Endothelial cell of umbilical vein (primary cell): ENCODE results near the gene ALKBH8.
"Not testable (repeated sequence)": the region's sequence is repeated elsewhere in the genome, so short reads cannot be mapped to it uniquely, and the experiment has no call there.

Experiments used
- EZH2 ChIP-seq: IDR thresholded peaks from 2 replicates; pipeline ENCODE4 v1.6.1; 2012; ENCODE audit warnings: borderline replicate concordance, low read depth, mild to moderate bottlenecking, moderate library complexity, low read length, inconsistent platforms; ENCODE audit not compliant: severe bottlenecking
- POLR2A ChIP-seq: IDR thresholded peaks from 2 replicates; pipeline ENCODE4 v1.6.1; 2012; ENCODE audit warnings: low read depth, mild to moderate bottlenecking, control low read depth, low read length
- TF ChIP-seq, protein P1 (sequence below), 2 donors: IDR thresholded peaks; 1 replicate in 1 of 2; 2 replicates in 1 of 2; pipeline ENCODE4 v1.5.1; 2011; ENCODE audit warnings: low read length in 2 of 2, mild to moderate bottlenecking in 2 of 2, moderate library complexity in 2 of 2, control low read depth in 1 of 2, inconsistent platforms in 1 of 2, low read depth in 1 of 2; ENCODE audit not compliant: insufficient read depth in 1 of 2; ENCODE audit errors: extremely low read depth in 1 of 2
- TF ChIP-seq, protein P2 (sequence below): IDR thresholded peaks from 2 replicates; pipeline ENCODE4 v1.6.1; 2011; ENCODE audit not compliant: insufficient read depth, insufficient read length

DNA sequence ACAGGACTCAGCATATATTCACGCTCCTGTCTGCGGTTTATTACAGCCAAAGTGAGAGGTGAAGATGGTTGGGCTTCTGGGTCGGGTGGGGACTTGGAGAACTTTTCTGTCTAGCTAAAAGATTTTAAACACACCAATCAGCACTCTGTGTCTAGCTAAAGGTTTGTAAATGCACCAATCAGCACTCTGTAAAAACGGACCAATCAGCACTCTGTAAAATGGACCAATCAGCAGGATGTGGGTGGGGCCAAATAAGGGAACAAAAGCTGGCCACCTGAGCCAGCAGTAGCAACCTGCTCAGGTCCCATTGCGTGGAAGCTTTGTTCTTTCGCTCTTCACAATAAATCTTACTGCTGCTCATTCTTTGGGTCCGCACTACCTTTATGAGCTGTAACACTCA, 68.2 kb downstream of the ALKBH8 start:
- TF ChIP-seq, protein P1, sequence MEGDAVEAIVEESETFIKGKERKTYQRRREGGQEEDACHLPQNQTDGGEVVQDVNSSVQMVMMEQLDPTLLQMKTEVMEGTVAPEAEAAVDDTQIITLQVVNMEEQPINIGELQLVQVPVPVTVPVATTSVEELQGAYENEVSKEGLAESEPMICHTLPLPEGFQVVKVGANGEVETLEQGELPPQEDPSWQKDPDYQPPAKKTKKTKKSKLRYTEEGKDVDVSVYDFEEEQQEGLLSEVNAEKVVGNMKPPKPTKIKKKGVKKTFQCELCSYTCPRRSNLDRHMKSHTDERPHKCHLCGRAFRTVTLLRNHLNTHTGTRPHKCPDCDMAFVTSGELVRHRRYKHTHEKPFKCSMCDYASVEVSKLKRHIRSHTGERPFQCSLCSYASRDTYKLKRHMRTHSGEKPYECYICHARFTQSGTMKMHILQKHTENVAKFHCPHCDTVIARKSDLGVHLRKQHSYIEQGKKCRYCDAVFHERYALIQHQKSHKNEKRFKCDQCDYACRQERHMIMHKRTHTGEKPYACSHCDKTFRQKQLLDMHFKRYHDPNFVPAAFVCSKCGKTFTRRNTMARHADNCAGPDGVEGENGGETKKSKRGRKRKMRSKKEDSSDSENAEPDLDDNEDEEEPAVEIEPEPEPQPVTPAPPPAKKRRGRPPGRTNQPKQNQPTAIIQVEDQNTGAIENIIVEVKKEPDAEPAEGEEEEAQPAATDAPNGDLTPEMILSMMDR (IDR thresholded peaks at IDR 0.05; ENCODE audit: extremely low read depth in 1 of 2, insufficient read depth in 1 of 2, low read depth in 1 of 2, low read length in 2 of 2), result not testable (repeated sequence)
- TF ChIP-seq, protein P2, sequence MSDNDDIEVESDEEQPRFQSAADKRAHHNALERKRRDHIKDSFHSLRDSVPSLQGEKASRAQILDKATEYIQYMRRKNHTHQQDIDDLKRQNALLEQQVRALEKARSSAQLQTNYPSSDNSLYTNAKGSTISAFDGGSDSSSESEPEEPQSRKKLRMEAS, result not testable (repeated sequence)
- not testable (repeated sequence) for TF ChIP-seq POLR2A, EZH2
